K562 (cell line): ENCODE measurements around the gene MRPL38. TPM values are rescaled to one million over a fixed set of nuclear protein-coding genes. Genes with fewer than 3 reads are reported as not detected.
A peak's percentile ranks its signal among the peaks of the same experiment; 100 is the strongest.

Source experiments
- BRF1 ChIP-seq: IDR thresholded peaks from 3 replicates; pipeline ENCODE4 v1.6.1; 2011; ENCODE audit warnings: borderline replicate concordance, mild to moderate bottlenecking; ENCODE audit not compliant: insufficient read length; ENCODE audit errors: extremely low read depth
- CBX2 ChIP-seq: fragments of 200-600 bp; sonication (generic); IDR thresholded peaks from one replicate; pipeline ENCODE4 v1.6.1; 2012; ENCODE audit warnings: mild to moderate bottlenecking, low read length, inconsistent platforms; ENCODE audit not compliant: insufficient read depth, poor library complexity, severe bottlenecking
- CEBPB ChIP-seq: fragments of 450-650 bp; IDR thresholded peaks from 2 replicates; pipeline ENCODE4 v1.6.1; 2016; ENCODE audit warnings: missing genetic modification characterization, missing compliant biosample characterization
- CHD1 ChIP-seq: fragments of 200-600 bp; sonication (generic); IDR thresholded peaks from one replicate; pipeline ENCODE4 v1.6.1; 2012; ENCODE audit warnings: mild to moderate bottlenecking, moderate library complexity, low read length, inconsistent platforms
- DMBX1 ChIP-seq: fragments of 250-450 bp; sonication (Bioruptor Pico); IDR thresholded peaks from 2 replicates; pipeline ENCODE4 v1.8.0; 2022; ENCODE audit warnings: inconsistent platforms, mild to moderate bottlenecking, moderate library complexity, borderline replicate concordance
- HMGN3 ChIP-seq: IDR thresholded peaks from 2 replicates; pipeline ENCODE4 v1.6.1; 2011; ENCODE audit warnings: borderline replicate concordance, low read depth, mild to moderate bottlenecking, mixed read lengths, low read length; ENCODE audit not compliant: insufficient read length; ENCODE audit errors: extremely low read depth
- HNRNPLL ChIP-seq: fragments of 200-400 bp; formaldehyde crosslinking; IDR thresholded peaks from 2 replicates; pipeline ENCODE4 v1.6.1; 2017; ENCODE audit warnings: low read length, low read depth, mild to moderate bottlenecking; ENCODE audit not compliant: poor library complexity, severe bottlenecking
- IRF2 ChIP-seq: sonication (generic); formaldehyde crosslinking; IDR thresholded peaks from 2 replicates; pipeline ENCODE4 v1.8.1; 2022; ENCODE audit warnings: mild to moderate bottlenecking, missing genetic modification reagents
- MTA3 ChIP-seq: fragments of 450-650 bp; formaldehyde crosslinking; IDR thresholded peaks from 2 replicates; pipeline ENCODE4 v1.6.1; 2017; ENCODE audit warnings: mild to moderate bottlenecking, borderline replicate concordance
- NR1H2 ChIP-seq: sonication (generic); formaldehyde crosslinking; IDR thresholded peaks from 2 replicates; pipeline ENCODE4 v1.4.0; 2020; ENCODE audit warnings: mild to moderate bottlenecking, missing genetic modification reagents
- POU5F1 ChIP-seq: fragments of 150-350 bp; IDR thresholded peaks from 2 replicates; pipeline ENCODE4 v1.6.1; 2014; ENCODE audit warnings: borderline replicate concordance, low read length, low read depth, mild to moderate bottlenecking; ENCODE audit not compliant: partially characterized antibody
- PYGO2 ChIP-seq: fragments of 450-650 bp; IDR thresholded peaks from 2 replicates; pipeline ENCODE4 v1.6.1; 2016; ENCODE audit warnings: mild to moderate bottlenecking, missing genetic modification characterization, moderate library complexity, missing compliant biosample characterization
- RAD51 ChIP-seq: fragments of 450-650 bp; IDR thresholded peaks from 2 replicates; pipeline ENCODE4 v1.7.1; 2016; ENCODE audit warnings: low read depth, mild to moderate bottlenecking, borderline replicate concordance
- SMARCA4 ChIP-seq: fragments of 450-650 bp; IDR thresholded peaks from 2 replicates; pipeline ENCODE4 v1.6.1; 2016
- ZFP30 ChIP-seq: fragments of 250-450 bp; sonication (Bioruptor Pico); IDR thresholded peaks from 2 replicates; pipeline ENCODE4 v1.8.0; 2022; ENCODE audit warnings: moderate library complexity, mild to moderate bottlenecking, inconsistent platforms, borderline replicate concordance
- ZFP36 ChIP-seq: fragments of 150-350 bp; IDR thresholded peaks from 2 replicates; pipeline ENCODE4 v1.6.1; 2018; ENCODE audit warnings: low read length, low read depth; ENCODE audit not compliant: partially characterized antibody
- ZNF197 ChIP-seq: fragments of 200-800 bp; sonication (Bioruptor generic); IDR thresholded peaks from 2 replicates; pipeline ENCODE4 v1.6.1; 2016; ENCODE audit warnings: low read depth, missing genetic modification characterization, missing compliant biosample characterization
- ZNF232 ChIP-seq: sonication (generic); formaldehyde crosslinking; IDR thresholded peaks from 2 replicates; pipeline ENCODE4 v1.8.0; 2022; ENCODE audit warnings: mild to moderate bottlenecking, missing genetic modification reagents
- polyA plus RNA-seq, 8 experiments: library from polyadenylated mRNA; depleted of rRNA in 4 of 8; stranded (reverse) in 5 of 8; unstranded in 3 of 8; fragments of >200 nt; fragmentation: Nextera tagmentation in 2 of 8; fragmentation: Illumina TruSeq in 1 of 8; extraction: Ambion mirVana in 2 of 8; extraction: Trizol in 1 of 8; gene quantifications; 2 replicates each; pipeline versions ENCODE4 v1.2.1 to v1.2.3, GENCODE V29; 2011 to 2014; ENCODE audit warnings: inconsistent platforms in 1 of 8, missing spikeins in 1 of 8
- total RNA-seq, 7 experiments: library from RNA; depleted of rRNA in 6 of 7; stranded (reverse); fragments of >200 nt in 6 of 7; fragmentation: Illumina TruSeq in 2 of 7; extraction: Trizol in 2 of 7; gene quantifications; 2 replicates each; pipeline versions ENCODE4 v1.2.1 to v1.2.3, GENCODE V29; 2011 to 2021; ENCODE audit warnings: low replicate concordance in 1 of 7
- TF ChIP-seq, protein P1 (sequence below): sonication (generic); formaldehyde crosslinking; IDR thresholded peaks from 2 replicates; pipeline ENCODE4 v1.8.0; 2022; ENCODE audit warnings: mild to moderate bottlenecking, missing genetic modification reagents
- TF ChIP-seq, protein P2 (sequence below), 2 experiments: fragments of 450-650 bp; IDR thresholded peaks; 2 replicates each; pipeline ENCODE4 v1.6.1; 2018; ENCODE audit warnings: mild to moderate bottlenecking in 2 of 2, low read depth in 1 of 2; ENCODE audit not compliant: partially characterized antibody in 2 of 2
- TF ChIP-seq, protein P3 (sequence below): sonication (generic); formaldehyde crosslinking; IDR thresholded peaks from 2 replicates; pipeline ENCODE4 v1.8.1; 2023; ENCODE audit warnings: mild to moderate bottlenecking, missing genetic modification reagents

Gene MRPL38
- total and polyA plus RNA-seq, 9 of the 15 experiments (the other 6 are each of a cell fraction or from before 2014, with no cell fraction given) = 4.5 to 154 (median 48.5) TPM

DNA sequence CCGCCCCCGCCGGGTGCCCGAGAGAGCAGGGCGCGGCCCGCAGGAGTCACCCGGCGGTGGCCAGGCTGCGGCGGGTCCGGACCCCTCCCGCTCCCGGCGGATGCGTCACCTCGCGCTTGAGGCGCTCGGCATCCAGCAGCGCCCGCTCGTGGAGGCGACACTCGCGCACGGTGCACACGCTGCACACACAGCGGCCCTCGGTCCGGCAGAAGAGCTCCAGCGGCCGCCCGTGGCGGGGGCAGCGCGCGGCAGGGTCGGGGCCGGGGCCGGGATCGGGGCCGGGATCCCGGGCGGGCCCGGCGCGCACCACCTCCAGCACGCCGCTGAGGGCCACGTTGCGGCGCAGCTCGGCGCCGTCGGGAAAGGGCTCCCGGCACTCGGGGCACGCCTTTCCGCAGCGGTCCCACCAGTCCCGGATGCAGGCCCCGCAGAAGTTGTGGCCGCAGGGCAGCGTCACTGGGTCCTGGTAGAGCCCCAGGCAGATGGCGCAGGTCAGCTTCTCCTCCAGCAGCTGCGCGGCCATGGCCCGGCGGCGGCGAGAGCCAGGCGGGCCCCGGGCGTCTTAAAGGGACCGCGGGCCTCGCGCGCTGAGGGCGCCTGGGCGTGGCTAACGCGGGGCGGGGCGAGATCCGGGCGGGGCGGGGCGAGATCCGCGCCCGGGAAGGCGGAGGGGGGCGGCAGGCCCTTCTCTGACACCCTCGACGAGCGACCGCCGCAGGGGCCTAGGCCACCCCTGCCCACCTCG is 8.1 kb downstream of the MRPL38 start, which contains the start of gene TRIM65 (continued):
- TF ChIP-seq, protein P1, sequence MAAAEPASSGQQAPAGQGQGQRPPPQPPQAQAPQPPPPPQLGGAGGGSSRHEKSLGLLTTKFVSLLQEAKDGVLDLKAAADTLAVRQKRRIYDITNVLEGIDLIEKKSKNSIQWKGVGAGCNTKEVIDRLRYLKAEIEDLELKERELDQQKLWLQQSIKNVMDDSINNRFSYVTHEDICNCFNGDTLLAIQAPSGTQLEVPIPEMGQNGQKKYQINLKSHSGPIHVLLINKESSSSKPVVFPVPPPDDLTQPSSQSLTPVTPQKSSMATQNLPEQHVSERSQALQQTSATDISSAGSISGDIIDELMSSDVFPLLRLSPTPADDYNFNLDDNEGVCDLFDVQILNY (CRISPR knock-in tag) = no peak
- TF ChIP-seq HMGN3 (peak; percentile 80), MTA3 (0 out of 2 replicates have a peak, but pooled peaks have one; percentile 30), ZFP30 (no peak), IRF2 (CRISPR knock-in tag) (no peak), SMARCA4 (no peak), BRF1 (no peak), ZNF232 (CRISPR knock-in tag) (no peak), ZNF197 (no peak), CHD1 (peak; percentile 27), PYGO2 (no peak), NR1H2 (CRISPR knock-in tag) (no peak), CEBPB (tag) (no peak), ZFP36 (no peak), POU5F1 (no peak), DMBX1 (CRISPR knock-in tag) (no peak), CBX2 (no peak), HNRNPLL (peak; percentile 62), RAD51 (no peak)
- TF ChIP-seq, protein P2, sequence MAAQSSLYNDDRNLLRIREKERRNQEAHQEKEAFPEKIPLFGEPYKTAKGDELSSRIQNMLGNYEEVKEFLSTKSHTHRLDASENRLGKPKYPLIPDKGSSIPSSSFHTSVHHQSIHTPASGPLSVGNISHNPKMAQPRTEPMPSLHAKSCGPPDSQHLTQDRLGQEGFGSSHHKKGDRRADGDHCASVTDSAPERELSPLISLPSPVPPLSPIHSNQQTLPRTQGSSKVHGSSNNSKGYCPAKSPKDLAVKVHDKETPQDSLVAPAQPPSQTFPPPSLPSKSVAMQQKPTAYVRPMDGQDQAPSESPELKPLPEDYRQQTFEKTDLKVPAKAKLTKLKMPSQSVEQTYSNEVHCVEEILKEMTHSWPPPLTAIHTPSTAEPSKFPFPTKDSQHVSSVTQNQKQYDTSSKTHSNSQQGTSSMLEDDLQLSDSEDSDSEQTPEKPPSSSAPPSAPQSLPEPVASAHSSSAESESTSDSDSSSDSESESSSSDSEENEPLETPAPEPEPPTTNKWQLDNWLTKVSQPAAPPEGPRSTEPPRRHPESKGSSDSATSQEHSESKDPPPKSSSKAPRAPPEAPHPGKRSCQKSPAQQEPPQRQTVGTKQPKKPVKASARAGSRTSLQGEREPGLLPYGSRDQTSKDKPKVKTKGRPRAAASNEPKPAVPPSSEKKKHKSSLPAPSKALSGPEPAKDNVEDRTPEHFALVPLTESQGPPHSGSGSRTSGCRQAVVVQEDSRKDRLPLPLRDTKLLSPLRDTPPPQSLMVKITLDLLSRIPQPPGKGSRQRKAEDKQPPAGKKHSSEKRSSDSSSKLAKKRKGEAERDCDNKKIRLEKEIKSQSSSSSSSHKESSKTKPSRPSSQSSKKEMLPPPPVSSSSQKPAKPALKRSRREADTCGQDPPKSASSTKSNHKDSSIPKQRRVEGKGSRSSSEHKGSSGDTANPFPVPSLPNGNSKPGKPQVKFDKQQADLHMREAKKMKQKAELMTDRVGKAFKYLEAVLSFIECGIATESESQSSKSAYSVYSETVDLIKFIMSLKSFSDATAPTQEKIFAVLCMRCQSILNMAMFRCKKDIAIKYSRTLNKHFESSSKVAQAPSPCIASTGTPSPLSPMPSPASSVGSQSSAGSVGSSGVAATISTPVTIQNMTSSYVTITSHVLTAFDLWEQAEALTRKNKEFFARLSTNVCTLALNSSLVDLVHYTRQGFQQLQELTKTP (IDR thresholded peaks at IDR 0.05; ENCODE audit: low read depth in 1 of 2, partially characterized antibody in 2 of 2) = no peak
- TF ChIP-seq, protein P3, sequence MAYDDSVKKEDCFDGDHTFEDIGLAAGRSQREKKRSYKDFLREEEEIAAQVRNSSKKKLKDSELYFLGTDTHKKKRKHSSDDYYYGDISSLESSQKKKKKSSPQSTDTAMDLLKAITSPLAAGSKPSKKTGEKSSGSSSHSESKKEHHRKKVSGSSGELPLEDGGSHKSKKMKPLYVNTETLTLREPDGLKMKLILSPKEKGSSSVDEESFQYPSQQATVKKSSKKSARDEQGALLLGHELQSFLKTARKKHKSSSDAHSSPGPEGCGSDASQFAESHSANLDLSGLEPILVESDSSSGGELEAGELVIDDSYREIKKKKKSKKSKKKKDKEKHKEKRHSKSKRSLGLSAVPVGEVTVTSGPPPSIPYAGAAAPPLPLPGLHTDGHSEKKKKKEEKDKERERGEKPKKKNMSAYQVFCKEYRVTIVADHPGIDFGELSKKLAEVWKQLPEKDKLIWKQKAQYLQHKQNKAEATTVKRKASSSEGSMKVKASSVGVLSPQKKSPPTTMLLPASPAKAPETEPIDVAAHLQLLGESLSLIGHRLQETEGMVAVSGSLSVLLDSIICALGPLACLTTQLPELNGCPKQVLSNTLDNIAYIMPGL (CRISPR knock-in tag) = peak; percentile 82; the same call in 1 of the 2 replicates
